OCI-LY1 (cell line): Measurements from ENCODE around the gene CIAO2A.

Experiments
- EZH2 ChIP-seq: fragments of 200-600 bp; sonication (generic), shearing (Covaris generic); IDR thresholded peaks from 2 replicates; pipeline ENCODE4 v1.8.0; 2017; ENCODE audit warnings: borderline replicate concordance, mixed run types, mild to moderate bottlenecking, antibody characterized with exemption, low read length, moderate library complexity, mixed read lengths
- TF ChIP-seq, protein P1 (sequence below): fragments of 200-600 bp; sonication (generic), shearing (Covaris generic); IDR thresholded peaks from 2 replicates; pipeline ENCODE4 v1.5.1; 2017; ENCODE audit warnings: mild to moderate bottlenecking, antibody characterized with exemption, low read length, moderate library complexity, mixed read lengths

DNA sequence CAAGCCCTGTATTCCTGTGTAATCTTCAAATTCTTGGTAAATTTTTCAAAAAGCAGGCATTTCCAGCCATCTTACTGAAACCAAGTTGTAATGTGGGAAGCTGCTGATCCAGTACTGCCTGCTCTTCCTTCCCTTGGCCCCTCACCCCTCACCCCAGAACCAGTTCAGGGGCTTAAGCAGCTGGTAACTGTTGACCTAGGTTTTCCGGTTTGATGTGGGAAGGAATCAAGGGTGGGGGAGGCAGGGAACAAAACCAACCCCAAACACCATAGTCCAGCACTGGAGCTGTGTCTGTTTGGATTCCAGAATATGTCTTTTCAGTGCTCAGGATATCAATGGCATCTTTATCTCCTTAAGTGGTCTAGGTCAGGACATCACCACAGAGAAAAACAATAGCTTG is 28.8 kb upstream of the CIAO2A start:
- no peak for TF ChIP-seq EZH2
- TF ChIP-seq, protein P1, sequence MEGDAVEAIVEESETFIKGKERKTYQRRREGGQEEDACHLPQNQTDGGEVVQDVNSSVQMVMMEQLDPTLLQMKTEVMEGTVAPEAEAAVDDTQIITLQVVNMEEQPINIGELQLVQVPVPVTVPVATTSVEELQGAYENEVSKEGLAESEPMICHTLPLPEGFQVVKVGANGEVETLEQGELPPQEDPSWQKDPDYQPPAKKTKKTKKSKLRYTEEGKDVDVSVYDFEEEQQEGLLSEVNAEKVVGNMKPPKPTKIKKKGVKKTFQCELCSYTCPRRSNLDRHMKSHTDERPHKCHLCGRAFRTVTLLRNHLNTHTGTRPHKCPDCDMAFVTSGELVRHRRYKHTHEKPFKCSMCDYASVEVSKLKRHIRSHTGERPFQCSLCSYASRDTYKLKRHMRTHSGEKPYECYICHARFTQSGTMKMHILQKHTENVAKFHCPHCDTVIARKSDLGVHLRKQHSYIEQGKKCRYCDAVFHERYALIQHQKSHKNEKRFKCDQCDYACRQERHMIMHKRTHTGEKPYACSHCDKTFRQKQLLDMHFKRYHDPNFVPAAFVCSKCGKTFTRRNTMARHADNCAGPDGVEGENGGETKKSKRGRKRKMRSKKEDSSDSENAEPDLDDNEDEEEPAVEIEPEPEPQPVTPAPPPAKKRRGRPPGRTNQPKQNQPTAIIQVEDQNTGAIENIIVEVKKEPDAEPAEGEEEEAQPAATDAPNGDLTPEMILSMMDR, result no peak
